ENCODE measurements around the gene KLK4. TPM values are rescaled to one million over a fixed set of nuclear protein-coding genes. Genes with fewer than 3 reads are reported as not detected.

The KLK4 gene
- total and polyA plus RNA-seq, 9 of the 15 experiments (the other 6 are each of a cell fraction or from before 2014, with no cell fraction given), result not detected

DNA sequence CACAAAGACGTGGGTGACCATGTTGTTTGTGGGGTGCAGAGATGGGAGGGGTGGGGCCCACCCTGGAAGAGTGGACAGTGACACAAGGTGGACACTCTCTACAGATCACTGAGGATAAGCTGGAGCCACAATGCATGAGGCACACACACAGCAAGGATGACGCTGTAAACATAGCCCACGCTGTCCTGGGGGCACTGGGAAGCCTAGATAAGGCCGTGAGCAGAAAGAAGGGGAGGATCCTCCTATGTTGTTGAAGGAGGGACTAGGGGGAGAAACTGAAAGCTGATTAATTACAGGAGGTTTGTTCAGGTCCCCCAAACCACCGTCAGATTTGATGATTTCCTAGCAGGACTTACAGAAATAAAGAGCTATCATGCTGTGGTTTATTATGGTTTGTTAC lies 32.3 kb downstream of the KLK4 start:
- Histone ChIP-seq H3K36me3 (ENCODE audit: control insufficient read depth, insufficient read depth, low read length) (no peaks in the 10 kb centered on the region), H3K4me2 (ENCODE audit: insufficient read depth, low read length) (peak overlapping the region; percentile 64), H3K9me3 (replicated peaks; ENCODE audit: control insufficient read depth, insufficient read depth, low read depth, low read length) (no peaks in the 10 kb centered on the region), H2AFZ (ENCODE audit: low read depth, low read length) (peak overlapping the region; percentile 64), H3K27me3 (ENCODE audit: control insufficient read depth in 2 of 2, insufficient read depth in 2 of 2, low read length in 2 of 2) (peaks cover 19 to 56% of the 10 kb centered on the region in 2 experiments), H3K27ac (ENCODE audit: extremely low read depth, low read depth, low read length) (no peak overlapping the region), H3K4me1 (replicated peaks in 1 of 2; ENCODE audit: control insufficient read depth in 2 of 2, insufficient read depth in 2 of 2, low read length in 2 of 2) (peaks cover 15 to 18% of the 10 kb centered on the region in 2 experiments), H4K20me1 (replicated peaks; ENCODE audit: control insufficient read depth, insufficient read depth, low read length) (no peaks in the 10 kb centered on the region), H3K9me1 (ENCODE audit: control insufficient read depth, insufficient read depth, low read length) (no peaks in the 10 kb centered on the region), H3K79me2 (ENCODE audit: control insufficient read depth, insufficient read depth, low read length) (no peaks in the 10 kb centered on the region), H3K9ac (ENCODE audit: insufficient read depth in 1 of 2, low read depth in 2 of 2, low read length in 2 of 2) (peak overlapping the region in 1 of 2 experiments; percentile 8; a peak in 1 of 4 replicates), H3K4me3 (no peak overlapping the region)
- ChIA-PET CTCF (ENCODE audit: low intra/inter-chr PET ratio) (no interaction called here), POLR2A (interaction anchor here (0.6 to 1.0 kb wide), 5 partner anchors 10 to 368 kb away, joined by 3 to 4 read pairs (median 3); partner anchors contain the start of gene JOSD2)
- BruUV-seq (replicated peaks), result no TSS peak
- FAIRE-seq, result peak; percentile 97
- DNase-seq (ENCODE audit: extremely low read depth in 1 of 4, low spot score in 3 of 4), result peak; percentile 62 to 87 (median 72)
- in situ Hi-C loops (cut with MboI) (no loop called here), intact Hi-C loops (cut with micrococcal nuclease) (no loop called here)
- ATAC-seq, result peak; percentile 94
- WGBS (ENCODE audit: insufficient coverage, low coverage, missing lambda C conversion rate), result 3% methylated on average over 5 of the region's 5 CpGs
- TF ChIP-seq, protein P1, sequence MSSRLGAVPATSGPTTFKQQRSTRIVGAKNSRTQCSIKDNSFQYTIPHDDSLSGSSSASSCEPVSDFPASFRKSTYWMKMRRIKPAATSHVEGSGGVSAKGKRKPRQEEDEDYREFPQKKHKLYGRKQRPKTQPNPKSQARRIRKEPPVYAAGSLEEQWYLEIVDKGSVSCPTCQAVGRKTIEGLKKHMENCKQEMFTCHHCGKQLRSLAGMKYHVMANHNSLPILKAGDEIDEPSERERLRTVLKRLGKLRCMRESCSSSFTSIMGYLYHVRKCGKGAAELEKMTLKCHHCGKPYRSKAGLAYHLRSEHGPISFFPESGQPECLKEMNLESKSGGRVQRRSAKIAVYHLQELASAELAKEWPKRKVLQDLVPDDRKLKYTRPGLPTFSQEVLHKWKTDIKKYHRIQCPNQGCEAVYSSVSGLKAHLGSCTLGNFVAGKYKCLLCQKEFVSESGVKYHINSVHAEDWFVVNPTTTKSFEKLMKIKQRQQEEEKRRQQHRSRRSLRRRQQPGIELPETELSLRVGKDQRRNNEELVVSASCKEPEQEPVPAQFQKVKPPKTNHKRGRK (tag; IDR thresholded peaks at IDR 0.05), result no peak
- no peak for TF ChIP-seq NR2C1 (IDR thresholded peaks at IDR 0.05)
- TF ChIP-seq NR2C1 (tag; IDR thresholded peaks at IDR 0.05), result no peak
- TF ChIP-seq CCNT2 (IDR thresholded peaks at IDR 0.05; ENCODE audit: borderline replicate concordance, extremely low read depth, insufficient read length, low read depth, low read length), result no peak
- TF ChIP-seq, protein P2, sequence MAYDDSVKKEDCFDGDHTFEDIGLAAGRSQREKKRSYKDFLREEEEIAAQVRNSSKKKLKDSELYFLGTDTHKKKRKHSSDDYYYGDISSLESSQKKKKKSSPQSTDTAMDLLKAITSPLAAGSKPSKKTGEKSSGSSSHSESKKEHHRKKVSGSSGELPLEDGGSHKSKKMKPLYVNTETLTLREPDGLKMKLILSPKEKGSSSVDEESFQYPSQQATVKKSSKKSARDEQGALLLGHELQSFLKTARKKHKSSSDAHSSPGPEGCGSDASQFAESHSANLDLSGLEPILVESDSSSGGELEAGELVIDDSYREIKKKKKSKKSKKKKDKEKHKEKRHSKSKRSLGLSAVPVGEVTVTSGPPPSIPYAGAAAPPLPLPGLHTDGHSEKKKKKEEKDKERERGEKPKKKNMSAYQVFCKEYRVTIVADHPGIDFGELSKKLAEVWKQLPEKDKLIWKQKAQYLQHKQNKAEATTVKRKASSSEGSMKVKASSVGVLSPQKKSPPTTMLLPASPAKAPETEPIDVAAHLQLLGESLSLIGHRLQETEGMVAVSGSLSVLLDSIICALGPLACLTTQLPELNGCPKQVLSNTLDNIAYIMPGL (CRISPR knock-in tag; IDR thresholded peaks at IDR 0.05), result no peak
- TF ChIP-seq ZNF12 (CRISPR knock-in tag; IDR thresholded peaks at IDR 0.05), result no peak
- TF ChIP-seq ZZZ3 (IDR thresholded peaks at IDR 0.05), result no peak
- TF ChIP-seq, protein P3, sequence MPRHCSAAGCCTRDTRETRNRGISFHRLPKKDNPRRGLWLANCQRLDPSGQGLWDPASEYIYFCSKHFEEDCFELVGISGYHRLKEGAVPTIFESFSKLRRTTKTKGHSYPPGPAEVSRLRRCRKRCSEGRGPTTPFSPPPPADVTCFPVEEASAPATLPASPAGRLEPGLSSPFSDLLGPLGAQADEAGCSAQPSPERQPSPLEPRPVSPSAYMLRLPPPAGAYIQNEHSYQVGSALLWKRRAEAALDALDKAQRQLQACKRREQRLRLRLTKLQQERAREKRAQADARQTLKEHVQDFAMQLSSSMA (CRISPR knock-in tag; IDR thresholded peaks at IDR 0.05), result no peak
- no peak for TF ChIP-seq COPS2 (conservative IDR thresholded peaks at IDR 0.05)
- TF ChIP-seq ARID4B (CRISPR knock-in tag; IDR thresholded peaks at IDR 0.05), result no peak
- TF ChIP-seq, protein P4, sequence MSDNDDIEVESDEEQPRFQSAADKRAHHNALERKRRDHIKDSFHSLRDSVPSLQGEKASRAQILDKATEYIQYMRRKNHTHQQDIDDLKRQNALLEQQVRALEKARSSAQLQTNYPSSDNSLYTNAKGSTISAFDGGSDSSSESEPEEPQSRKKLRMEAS (CRISPR knock-in tag; IDR thresholded peaks at IDR 0.05), result 0 out of 2 replicates have a peak, but pooled peaks have one; percentile 23
- no peak for TF ChIP-seq SAP30 (IDR thresholded peaks at IDR 0.05; ENCODE audit: borderline replicate concordance, insufficient read depth, low read depth, low read length, poor library complexity, severe bottlenecking)
- TF ChIP-seq ZNF274 (IDR thresholded peaks at IDR 0.05; ENCODE audit: borderline replicate concordance, low read depth, low read length), result no peak
- peak; percentile 76 for TF ChIP-seq MEIS2 (IDR thresholded peaks at IDR 0.05; ENCODE audit: partially characterized antibody)

Data from K562 (cell line).